ENCODE results near the gene BPIFB2.

BPIFB2 gene

DNA sequence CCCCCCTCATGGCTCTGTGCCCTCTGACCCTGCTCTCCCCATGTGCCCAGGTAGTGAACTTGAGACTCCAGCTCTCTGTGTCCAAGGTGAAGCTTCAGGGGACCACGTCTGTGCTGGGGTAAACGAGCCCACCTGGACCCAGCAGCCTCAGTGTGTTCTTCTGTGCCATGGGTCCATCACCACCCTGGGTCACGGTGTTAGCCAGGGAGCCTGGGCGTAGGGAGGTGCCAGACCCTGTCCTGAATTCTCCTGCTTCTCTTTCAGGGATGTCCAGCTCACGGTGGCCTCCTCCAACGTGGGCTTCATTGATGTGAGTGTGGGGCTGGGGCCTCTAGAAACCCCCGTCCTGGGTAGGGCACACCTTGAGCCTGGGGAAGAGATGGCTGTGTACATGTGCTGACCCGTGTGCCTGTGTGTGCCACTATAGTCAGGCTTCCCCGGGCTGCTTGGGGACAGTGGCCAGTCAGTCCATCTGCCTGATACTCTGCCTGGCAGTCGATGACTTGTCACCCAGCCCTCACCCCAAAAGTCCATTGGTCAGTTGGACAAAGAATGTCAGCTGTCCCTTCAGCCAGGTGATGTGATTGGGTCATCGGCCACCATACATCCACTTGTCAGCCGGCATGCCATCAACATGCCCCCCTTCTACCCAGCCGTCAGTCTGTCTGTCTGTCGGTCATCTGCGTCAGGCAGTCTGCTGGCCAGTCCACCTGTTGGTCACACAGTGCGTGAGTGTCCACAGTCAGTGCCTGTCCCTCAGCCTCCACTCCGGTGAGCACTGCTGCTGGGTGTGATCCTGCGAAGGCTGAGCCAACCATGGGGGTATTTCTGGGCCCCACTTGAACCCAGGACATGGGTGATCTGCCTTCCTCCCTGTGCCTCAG lies 13.0 kb downstream of the BPIFB2 start:
- no peak for DNase-seq (ENCODE audit: low spot score)

DNA sequence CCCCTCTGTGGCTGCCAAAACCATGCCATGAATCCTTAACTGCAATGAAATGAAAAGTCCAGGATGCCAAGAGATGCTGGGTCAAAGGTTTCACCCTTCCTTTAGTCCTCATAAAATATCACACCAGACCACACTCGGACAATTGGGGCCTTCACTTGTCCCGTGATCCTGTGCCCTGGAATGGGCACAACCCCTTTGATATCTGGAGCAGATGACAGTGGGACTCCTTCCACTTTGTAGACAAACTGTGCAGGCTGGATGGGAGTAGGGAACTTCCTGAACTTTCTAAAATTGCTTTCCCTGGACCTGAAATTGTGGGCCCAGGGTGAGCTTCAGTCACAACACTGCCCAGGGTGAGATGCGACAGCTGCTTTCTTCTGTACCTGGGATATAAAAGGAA lies 14.4 kb downstream of the BPIFB2 start:
- no peak for DNase-seq (ENCODE audit: low spot score)

DNA sequence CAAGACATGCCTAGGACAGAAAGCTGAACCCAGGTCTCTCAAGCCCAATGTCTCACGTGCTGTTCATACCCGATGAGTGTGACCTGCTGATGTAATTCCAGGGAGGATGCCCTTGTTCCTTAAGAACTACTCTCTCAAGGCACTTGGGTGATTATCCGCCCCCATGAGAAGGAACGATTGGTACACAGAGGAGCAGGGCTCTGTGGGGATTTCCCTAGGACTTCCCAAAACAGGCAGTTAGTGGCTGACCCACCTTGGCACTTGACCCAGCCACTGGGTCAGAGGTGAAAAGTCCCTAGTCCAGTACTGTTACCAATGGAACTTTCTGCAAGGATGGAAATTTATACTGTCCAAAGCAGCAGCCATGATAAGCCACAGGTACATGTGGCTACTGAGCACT lies 14.8 kb downstream of the BPIFB2 start:
- no peak for DNase-seq (ENCODE audit: low spot score)

DNA sequence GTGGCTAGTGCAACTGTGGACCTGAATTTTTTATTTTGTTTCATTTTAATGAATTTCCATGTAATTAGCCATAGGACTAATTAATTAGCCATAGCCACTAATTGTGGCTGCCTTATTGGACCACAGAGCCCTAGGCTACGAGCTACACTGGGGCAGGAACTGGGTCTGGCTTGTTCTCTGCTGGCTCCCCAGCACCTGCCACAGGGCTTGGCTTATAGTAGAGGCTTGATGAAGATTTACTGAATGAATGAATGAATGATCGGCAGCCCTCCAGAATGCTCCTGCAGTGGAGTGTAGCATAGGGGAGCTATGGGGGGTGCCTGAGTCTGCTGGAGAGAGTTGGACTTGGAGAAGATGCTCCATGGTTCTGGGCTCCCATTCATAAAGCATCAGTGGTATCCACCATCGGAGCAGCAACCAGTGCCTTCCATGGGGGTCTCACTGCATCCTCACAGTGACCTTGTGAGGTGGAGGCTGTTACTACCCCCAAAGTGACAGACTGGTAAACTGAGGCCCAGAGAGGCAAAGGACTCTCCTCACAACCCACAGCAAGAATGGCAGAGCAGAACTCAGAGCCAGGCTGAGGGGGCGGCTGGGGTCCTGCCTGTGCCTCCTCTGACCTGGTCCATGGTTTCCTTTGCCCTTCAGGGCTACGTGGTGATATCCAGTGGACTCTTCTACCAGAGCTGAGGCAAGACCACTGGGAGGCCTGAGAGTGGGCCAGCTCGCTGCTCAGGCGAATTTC lies 15.4 kb downstream of the BPIFB2 start:
- DNase-seq (ENCODE audit: low spot score), result no peak

DNA sequence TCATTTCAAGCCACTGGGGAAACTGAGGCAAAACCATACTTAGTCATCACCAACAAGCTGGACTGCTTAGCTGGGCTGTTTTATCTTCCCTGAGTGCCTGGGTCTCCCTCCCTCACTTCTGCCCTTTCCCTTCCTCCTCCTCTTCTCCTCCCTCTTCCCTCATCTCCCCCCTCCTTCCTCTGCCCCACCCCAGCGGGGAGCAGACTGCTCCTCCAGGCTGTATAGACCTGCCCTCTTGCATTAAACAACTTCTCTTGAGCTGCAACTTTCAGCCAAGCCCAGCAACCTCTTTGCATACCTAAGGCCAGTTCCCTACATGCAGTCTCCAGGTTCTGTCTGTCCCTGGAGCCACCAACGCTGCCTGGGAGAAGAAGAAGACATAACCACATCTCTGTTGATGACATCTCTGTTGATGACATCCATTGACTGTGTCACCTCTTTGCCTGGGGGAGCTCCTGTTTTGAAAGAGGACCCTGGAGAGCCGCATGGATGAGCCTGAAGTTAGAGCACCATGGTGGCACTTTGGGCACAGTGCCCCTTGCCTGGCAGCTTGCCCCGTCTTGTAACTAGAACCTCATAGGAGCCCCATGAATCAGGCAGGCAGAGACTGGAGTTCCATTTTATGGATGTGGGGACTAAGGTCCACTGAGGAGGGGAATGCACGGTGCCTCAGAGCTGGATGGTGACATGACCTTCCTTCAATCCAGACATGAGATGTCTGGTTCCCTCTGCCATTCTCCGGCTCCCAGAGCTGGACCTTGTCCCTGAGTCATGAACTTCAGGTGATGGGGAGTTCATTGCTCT lies 16.1 kb downstream of the BPIFB2 start:
- no peak for DNase-seq (ENCODE audit: low spot score)

DNA sequence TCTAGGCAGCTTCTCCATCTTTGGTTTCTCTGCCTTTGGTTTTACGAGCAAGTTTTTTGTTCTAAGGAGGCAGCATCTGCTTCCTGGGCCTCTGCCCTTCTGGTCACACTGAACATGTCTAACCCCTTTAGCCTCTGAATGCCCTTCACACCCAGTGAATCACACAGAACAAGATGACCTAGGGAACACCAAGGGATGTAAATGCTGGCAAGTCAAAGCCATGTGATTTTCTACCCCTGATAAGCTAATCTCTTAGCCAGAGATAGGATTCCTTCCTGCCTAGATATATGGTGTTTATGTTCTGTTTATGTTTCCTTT lies 16.7 kb downstream of the BPIFB2 start:
- DNase-seq (ENCODE audit: low spot score), result no peak

DNA sequence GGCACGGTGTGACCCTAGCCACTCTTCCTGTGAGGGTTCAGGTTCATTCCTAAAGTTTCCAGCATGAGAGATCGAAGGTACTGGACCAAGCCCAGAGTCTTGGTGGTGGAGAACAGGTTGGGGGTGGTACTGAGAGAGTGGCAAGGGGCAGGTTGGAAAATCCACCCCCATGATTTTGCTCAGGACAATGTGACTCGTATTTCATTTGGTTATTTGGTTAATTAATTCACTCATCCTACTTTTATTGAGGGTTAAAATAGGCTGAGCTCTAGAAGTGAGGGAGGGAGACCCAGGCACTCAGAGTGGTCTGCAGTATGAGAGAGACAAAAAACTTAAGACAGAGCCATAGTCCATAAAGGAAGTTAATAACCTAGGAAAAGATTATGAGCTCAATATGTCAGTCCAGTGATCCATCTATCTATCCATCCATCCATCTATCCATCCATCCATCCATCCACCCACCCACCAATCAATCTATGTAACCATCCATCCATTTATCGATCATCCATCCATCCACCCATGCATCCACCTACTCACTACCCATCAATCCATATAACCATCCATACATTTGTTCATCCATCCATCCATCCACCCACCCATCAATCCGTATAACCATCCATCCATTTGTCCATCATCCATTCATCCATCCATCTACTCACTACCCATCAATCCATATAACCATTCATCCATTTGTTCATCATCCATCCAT lies 17.3 kb downstream of the BPIFB2 start:
- no peak for DNase-seq (ENCODE audit: low spot score)

DNA sequence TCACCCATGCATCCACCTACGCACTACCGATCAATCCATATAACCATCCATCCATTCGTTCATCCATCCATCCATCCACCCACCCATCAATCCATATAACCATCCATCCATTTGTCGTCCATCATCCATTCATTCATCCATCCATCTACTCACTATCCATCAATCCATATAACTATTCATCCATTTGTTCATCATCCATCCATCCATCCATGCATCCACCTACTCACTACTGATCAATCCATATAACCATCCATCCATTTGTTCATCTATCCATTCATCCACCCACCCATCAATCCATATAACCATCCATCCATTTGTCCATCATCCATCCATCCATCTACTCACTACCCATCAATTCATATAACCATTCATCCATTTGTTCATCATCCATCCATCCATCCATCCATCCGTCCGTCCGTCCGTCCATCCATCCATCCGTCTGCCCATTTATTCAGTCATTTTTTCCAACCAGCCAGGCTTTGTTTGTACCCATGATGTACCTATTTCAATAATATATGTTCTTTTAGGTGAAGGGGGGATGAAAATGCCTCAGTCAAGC lies 17.9 kb downstream of the BPIFB2 start:
- no peak for DNase-seq (ENCODE audit: low spot score)

DNA sequence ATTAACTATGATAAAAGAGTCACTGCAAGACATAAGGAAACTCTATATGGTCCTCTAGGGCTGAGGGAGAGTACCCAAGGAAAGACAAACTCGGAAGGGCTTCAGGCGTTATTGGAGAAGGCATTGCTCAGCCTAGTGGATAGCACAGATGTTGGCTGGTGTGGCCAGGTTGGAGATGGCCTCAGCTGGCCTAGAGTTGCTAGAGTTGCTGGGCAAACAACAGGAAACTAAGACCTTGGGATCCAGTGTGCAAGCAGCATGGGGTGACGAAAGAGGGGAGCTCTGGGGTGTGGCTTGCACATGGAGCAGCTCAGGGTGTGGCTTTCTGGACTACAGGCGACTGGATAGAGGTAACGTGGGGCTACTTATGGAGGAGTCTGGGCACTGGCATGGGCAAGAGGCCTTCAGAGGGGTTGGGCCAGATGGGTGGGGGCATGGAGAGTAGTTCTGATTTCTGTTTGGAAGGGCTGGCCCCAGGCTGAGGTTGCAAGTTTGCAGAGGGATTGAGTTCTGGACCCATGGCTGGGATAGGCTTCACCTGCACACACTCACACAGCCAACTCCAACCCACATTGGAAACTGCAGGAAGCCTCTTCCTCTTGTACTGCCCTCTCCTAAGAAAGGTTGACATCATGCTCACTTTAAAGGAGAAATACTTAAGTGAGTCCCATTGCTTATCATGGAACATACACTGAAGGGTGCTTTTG lies 18.7 kb downstream of the BPIFB2 start:
- DNase-seq (ENCODE audit: low spot score), result no peak

DNA sequence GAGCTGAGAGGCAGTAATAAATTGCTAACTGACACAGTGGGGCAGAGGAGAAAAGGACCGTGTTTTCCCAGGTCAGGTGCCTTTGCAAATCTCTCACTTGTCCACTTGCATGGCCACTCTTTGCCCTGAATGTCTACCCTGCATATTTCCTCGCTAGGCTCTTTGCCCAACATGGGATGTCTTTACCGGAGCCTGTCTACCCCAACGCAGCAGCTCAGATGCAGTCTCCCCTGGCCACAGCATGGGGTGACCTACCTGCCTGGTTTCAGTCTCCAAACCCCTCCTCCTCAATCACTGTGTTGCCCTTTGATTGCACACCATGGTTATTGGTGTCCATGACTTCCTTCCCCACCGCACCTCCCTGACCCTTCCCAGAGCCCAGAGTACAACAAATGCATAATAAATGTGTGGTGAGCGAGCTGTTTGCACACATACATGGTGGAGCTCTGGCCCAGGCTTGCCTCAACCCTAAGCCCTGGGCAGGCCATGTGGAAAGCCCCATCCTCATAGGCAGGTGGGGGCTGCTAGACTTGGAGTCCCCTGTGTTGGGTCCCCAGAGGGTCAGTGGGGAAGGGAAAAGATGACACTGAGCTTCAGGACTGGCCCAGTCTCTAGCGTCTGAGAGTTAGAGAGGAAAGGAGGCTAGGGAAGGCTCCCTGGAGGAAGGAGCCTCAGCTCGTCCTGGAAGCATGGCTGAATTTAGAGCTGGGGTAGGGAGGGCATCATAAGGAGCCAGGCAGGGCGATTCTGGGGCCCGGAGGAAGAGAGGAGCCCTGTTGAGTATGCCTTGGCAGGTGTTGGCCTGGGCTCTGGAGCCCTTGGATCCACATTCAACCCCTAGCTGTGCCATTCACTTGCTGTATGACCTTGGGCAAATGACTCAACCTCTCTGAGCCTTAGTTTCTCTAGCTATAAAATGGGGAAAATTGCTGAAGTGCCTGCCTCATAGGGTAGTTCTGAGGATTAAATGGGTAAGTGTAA lies 19.6 kb downstream of the BPIFB2 start:
- no peak for DNase-seq (ENCODE audit: low spot score)

DNA sequence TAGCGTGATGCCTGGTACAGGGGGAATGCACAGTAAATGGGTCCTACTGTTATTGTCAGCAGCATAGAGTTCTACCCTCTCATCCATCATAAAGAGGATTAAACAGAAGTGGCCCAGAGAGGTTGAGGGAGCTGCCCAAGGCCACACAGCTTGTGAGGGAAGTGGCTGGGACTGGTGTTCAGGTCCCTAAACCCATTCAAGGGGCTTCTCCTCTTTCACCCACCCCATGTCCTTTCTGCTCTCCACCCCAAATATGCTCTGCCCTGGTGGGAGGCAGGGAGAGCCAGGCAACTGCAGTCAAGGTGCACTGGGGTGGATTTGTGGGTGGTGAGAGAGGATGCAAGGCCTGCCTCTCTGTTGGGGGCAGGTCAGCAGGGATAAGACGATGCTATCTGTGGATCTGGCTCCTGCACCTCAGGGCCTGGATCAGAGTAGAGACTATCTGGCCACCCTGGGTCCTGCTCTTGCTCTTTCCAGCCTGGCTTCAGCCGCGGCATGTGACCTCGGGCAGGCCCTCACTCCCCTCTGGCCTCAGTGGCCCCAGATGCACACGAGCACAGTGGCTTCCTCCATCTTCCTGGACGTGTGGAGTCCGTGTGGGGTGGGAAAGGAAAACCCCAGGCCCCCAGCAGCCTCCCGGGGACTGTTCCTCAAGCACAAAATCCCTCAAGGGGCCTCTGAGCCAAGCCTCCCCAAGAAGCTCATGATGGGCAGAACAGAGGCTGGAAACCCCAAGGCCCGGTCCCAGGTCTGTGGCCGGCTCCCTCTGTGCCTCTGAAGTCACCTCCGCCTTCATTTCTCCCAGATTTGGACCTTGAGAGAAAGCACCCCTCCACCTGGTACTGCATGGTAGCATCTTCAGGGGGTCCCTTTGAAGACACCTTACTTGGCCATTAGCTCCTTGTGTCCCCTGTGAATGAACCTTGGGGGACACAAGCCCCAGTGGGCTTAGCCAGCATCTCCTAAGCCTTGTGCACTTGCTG lies 20.6 kb downstream of the BPIFB2 start:
- no peak for DNase-seq (ENCODE audit: low spot score)

DNA sequence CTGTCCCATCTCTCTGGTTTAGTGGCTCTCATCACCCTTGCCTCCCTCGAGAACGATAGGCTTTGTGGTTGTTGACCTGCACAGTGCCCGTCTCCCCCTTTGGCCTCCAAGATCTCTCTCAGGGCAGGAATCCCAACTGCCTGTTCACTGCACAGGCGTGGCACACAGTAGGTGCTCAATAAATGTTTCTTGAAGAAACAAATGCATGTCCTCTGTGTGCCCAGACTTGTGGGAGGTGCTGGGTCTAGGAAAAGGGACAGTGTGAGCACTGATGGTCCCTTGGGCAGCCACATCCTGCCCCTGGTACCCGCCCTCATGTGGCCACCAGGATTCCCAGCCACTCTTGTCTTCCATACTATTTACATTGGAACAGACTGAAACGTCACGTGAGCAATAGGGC lies 21.4 kb downstream of the BPIFB2 start:
- DNase-seq (ENCODE audit: low spot score), result no peak

DNA sequence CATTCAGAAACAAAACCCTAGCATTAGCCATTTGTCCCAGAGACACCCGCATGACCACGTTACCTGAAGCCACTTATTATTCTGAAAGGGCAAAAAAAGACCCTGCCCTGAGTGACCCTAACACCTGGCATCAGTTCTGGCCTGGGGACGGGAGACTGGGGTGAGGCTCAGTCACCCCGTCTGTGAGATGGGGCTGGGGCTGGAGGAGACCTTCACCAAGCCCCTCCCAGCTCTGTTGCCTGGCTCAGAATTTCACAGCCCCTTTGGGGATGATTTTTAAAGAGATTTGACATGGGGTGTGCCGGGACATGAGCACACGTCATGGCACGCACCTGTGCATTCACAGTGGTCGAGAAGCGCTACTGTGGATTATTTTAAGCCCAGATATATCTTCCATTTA lies 22.6 kb downstream of the BPIFB2 start:
- DNase-seq (ENCODE audit: low spot score), result no peak

DNA sequence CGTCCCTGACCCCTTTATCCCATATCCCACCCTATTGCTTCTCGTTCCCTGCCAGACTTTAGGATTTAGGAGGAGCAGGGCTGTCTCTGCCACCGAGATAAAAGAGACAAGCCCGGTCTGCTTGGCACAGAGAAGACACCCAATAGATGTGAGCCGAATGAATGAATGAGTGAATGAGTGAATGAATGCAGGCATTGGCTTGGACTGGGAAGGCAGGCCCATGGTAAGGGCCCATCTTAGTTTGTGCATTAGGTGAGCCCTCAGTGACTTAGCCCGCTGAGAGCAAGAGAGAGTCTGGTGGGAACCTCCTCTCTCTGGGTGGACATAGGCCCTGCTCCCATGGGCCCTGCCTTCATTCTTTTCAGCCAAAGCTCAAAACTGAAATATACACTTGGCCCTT lies 23.1 kb downstream of the BPIFB2 start:
- no peak for DNase-seq (ENCODE audit: low spot score)

DNA sequence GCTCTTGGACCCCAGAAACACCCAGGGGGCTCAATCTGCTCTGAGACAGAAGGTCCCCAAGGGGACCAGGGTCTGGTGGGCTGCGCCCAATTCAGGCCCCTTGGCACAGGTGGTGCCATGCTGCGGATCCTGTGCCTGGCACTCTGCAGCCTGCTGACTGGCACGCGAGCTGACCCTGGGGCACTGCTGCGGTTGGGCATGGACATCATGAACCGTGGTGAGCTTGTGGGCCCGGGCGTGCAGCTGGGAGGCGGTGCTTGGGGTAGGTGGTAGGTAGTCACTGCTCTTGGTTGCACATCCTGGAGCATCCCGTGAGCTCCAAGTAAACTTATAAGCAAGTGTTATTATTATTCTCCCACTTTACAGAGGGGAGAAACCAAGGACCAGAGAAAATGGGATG lies 24.0 kb downstream of the BPIFB2 start, which contains the start of gene BPIFB6:
TSS of gene BPIFB6 (plus strand) at position 118 of the 400 bp plus-strand sequence. CDS start at position 118, 0 bp downstream.
- DNase-seq (ENCODE audit: low spot score), result no peak

DNA sequence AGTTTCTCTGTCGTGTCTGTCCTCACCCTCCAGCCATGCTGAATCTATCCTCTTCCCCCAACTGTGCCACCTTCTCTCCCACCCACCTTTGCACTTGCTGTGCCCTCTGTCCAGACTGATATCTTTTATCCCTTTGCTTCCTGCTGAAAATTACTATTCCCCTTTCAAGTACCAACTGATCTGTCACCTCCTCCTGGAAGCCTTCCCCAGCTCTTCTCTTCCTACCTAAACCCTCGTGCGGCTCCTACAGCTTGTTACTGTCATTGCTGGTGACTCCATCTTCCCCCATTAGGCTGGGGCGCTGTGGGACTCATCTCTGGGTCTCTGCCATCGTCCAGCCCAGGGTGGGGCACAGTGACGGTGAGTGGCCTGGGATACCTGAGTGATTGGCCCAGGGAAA lies 25.1 kb downstream of the BPIFB2 start:
- DNase-seq (ENCODE audit: low spot score), result no peak

DNA sequence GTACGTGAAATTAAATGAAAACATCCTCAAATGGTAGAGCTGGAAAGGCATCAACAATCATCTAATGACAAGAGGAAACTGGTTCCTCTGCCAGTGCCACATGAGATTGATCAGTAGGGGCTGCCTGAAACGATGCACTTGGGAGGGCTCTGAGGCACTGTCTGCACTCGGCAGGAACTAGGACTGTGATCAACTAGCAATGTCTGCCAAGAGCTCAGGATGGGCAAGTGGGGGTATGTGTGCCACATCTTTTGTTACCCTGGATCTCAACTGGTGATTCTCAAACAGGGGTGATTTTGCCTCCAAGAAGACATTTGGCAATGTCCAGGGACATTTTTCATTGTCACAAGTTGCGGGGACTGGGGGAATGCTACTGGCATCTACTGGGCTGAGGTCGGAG lies 25.9 kb downstream of the BPIFB2 start:
- no peak for DNase-seq (ENCODE audit: low spot score)

DNA sequence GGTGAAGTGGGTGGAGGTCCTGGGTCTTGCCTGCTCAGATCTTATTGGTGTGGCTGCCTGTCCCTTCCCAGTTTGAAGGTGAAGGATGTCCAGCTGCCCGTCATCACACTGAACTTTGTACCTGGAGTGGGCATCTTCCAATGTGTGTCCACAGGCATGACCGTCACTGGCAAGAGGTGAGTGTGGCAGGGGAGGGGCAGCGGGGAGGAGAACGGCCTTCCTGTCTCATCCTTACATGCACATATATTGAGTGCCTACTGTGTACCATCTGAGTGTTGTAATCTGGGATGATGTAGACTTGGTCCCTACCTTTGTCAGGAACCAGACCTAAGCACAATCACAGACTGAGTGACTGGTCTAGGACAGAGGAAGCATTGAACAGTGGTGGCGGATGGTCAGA lies 26.6 kb downstream of the BPIFB2 start:
- DNase-seq (ENCODE audit: low spot score), result no peak

Measured in CD4-positive, alpha-beta T cell treated with Interleukin-6 at 100 ng/mL for 8 hours (primary cell).